Astrocyte (in vitro differentiated cells and primary cell): Measurements from ENCODE around the gene HSFX4. TPM values are rescaled to one million over a fixed set of nuclear protein-coding genes. Genes with fewer than 3 reads are reported as not detected.

Experiments used
- DNase-seq: peaks from one replicate; pipeline ENCODE4 v3.0.0-alpha.2; 2010; ENCODE audit warnings: low read depth
- FAIRE-seq: peaks from 2 replicates; lab custom pipeline; 2011; peaks lifted over from hg19 to GRCh38; lab: Jason Lieb, UNC
- H2AFZ ChIP-seq: 2 replicates; pipeline ENCODE4 v1.6.0; 2012; ENCODE audit warnings: low read depth, low read length, inconsistent platforms
- H3K27ac ChIP-seq: 2 replicates; pipeline ENCODE4 v1.5.1; 2011; ENCODE audit warnings: low read depth, low read length, inconsistent platforms
- H3K27me3 ChIP-seq: 2 replicates; pipeline ENCODE4 v1.6.0; 2011; ENCODE audit warnings: low read length, inconsistent platforms; ENCODE audit not compliant: insufficient read depth
- H3K36me3 ChIP-seq: 2 replicates; pipeline ENCODE4 v1.5.1; 2011; ENCODE audit warnings: low read length, inconsistent platforms; ENCODE audit not compliant: insufficient read depth
- H3K4me1 ChIP-seq: 2 replicates; pipeline ENCODE4 v1.5.1; 2011; ENCODE audit warnings: low read length, inconsistent platforms; ENCODE audit not compliant: insufficient read depth
- H3K4me2 ChIP-seq: 2 replicates; pipeline ENCODE4 v1.6.0; 2012; ENCODE audit warnings: low read length, inconsistent platforms
- H3K4me3 ChIP-seq: 2 replicates; pipeline ENCODE4 v1.5.1; 2011; ENCODE audit warnings: low read depth, mild to moderate bottlenecking, low read length, inconsistent platforms; ENCODE audit not compliant: insufficient read depth
- H3K79me2 ChIP-seq: 2 replicates; pipeline ENCODE4 v1.6.0; 2012; ENCODE audit warnings: mild to moderate bottlenecking, low read length, inconsistent platforms; ENCODE audit not compliant: insufficient read depth
- H3K9ac ChIP-seq: 2 replicates; pipeline ENCODE4 v1.6.0; 2012; ENCODE audit warnings: mild to moderate bottlenecking, low read length, inconsistent platforms
- H3K9me3 ChIP-seq: 2 replicates; pipeline ENCODE4 v1.5.1; 2012; ENCODE audit warnings: low read depth, mild to moderate bottlenecking, low read length, inconsistent platforms; ENCODE audit not compliant: insufficient read depth
- H4K20me1 ChIP-seq: 2 replicates; pipeline ENCODE4 v1.6.0; 2012; ENCODE audit warnings: low read length, inconsistent platforms; ENCODE audit not compliant: insufficient read depth
- H3K27ac Mint-ChIP-seq: one replicate; pipeline ENCODE4 v1.8.0; 2021; ENCODE audit warnings: mild to moderate bottlenecking, mixed read lengths; ENCODE audit not compliant: unreplicated experiment
- H3K27me3 Mint-ChIP-seq: one replicate; pipeline ENCODE4 v1.8.0; 2021; ENCODE audit warnings: low read depth, mixed read lengths; ENCODE audit not compliant: unreplicated experiment
- H3K36me3 Mint-ChIP-seq: one replicate; pipeline ENCODE4 v1.8.0; 2021; ENCODE audit warnings: low read depth, mixed read lengths; ENCODE audit not compliant: unreplicated experiment
- H3K4me1 Mint-ChIP-seq: one replicate; pipeline ENCODE4 v1.8.0; 2021; ENCODE audit warnings: low read depth, mixed read lengths; ENCODE audit not compliant: unreplicated experiment
- H3K4me3 Mint-ChIP-seq: one replicate; pipeline ENCODE4 v1.8.0; 2021; ENCODE audit warnings: mild to moderate bottlenecking, moderate library complexity, mixed read lengths; ENCODE audit not compliant: unreplicated experiment
- H3K9me3 Mint-ChIP-seq: one replicate; pipeline ENCODE4 v1.8.0; 2021; ENCODE audit warnings: mild to moderate bottlenecking, mixed read lengths; ENCODE audit not compliant: unreplicated experiment
- EZH2 ChIP-seq: IDR thresholded peaks from 2 replicates; pipeline ENCODE4 v1.6.1; 2012; ENCODE audit warnings: mild to moderate bottlenecking, low read length, inconsistent platforms; ENCODE audit not compliant: insufficient read depth
- total RNA-seq: library from RNA; stranded (reverse); gene quantifications from 2 replicates; pipeline ENCODE4 v1.2.1, GENCODE V29; 2021
- TF ChIP-seq, protein P1 (sequence below): IDR thresholded peaks from 2 replicates; pipeline ENCODE4 v1.5.1; 2011; ENCODE audit warnings: low read depth, mild to moderate bottlenecking, inconsistent platforms, low read length, moderate library complexity; ENCODE audit not compliant: insufficient read depth

The HSFX4 gene
- total RNA-seq, 1 donor from 2014 or later = not detected

DNA sequence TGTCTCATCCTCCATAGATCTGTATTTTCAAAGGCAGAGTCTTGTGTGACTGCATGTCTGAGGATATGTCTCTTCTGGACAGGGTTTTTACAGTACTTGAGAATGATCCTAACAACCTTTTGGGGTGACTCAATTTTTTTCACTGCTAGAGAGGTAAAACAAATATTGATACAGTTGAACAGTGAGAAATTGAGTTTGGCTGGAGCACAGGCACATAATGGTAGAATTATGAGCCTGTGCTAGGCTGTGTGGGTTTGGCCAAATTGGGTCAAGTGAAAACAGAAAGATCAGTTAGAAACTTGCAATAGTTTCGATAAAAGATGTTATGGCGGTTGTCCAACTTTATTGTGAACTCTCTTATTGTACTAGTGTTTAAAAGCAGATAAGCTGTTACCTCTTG is 32.2 kb downstream of the HSFX4 start:
- H3K9me3 Mint-ChIP-seq = no peaks in the 10 kb centered on the region

DNA sequence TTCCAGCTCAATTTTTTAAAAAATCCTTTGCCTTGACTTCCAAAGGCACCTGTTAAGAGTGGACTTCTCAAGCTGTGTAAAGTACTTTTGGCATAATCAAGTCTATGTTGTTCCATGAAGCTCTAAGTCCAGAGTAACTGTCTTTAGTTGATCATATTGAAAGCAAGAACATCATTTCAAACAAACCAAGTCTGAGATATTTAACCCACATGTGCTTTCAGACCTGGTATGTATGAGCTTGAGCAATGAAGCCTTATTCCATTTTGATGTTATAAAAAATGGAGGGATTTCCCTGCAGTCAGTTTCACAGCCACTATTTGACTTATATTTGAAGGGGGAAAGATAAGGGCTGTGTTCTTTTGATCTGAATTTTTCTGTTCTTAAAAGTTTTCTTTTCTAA is 32.6 kb downstream of the HSFX4 start:
- Histone ChIP-seq H3K27me3 (no peaks in the 10 kb centered on the region), H3K79me2 (no peaks in the 10 kb centered on the region), H2AFZ (no peak overlapping the region), H4K20me1 (no peaks in the 10 kb centered on the region), H3K9me3 (no peaks in the 10 kb centered on the region), H3K36me3 (no peaks in the 10 kb centered on the region), H3K9ac (no peak overlapping the region), H3K27ac (no peak overlapping the region), H3K4me3 (no peak overlapping the region), H3K4me1 (no peaks in the 10 kb centered on the region), H3K4me2 (no peak overlapping the region)
- Mint-ChIP-seq H3K4me3 (no peak overlapping the region), H3K27ac (no peak overlapping the region), H3K27me3 (no peaks in the 10 kb centered on the region), H3K36me3 (no peaks in the 10 kb centered on the region), H3K4me1 (peaks cover 5% of the 10 kb centered on the region), H3K9me3 (no peaks in the 10 kb centered on the region)
- TF ChIP-seq, protein P1, sequence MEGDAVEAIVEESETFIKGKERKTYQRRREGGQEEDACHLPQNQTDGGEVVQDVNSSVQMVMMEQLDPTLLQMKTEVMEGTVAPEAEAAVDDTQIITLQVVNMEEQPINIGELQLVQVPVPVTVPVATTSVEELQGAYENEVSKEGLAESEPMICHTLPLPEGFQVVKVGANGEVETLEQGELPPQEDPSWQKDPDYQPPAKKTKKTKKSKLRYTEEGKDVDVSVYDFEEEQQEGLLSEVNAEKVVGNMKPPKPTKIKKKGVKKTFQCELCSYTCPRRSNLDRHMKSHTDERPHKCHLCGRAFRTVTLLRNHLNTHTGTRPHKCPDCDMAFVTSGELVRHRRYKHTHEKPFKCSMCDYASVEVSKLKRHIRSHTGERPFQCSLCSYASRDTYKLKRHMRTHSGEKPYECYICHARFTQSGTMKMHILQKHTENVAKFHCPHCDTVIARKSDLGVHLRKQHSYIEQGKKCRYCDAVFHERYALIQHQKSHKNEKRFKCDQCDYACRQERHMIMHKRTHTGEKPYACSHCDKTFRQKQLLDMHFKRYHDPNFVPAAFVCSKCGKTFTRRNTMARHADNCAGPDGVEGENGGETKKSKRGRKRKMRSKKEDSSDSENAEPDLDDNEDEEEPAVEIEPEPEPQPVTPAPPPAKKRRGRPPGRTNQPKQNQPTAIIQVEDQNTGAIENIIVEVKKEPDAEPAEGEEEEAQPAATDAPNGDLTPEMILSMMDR = no peak
- no peak for TF ChIP-seq EZH2
- FAIRE-seq (peak; percentile 92), DNase-seq (no peak)

More for the DNA sequence above, 32.2 kb downstream of the HSFX4 start:
- DNase-seq (no peak), FAIRE-seq (peak; percentile 76)
- Histone ChIP-seq H3K4me3 (no peak overlapping the region), H3K4me2 (no peak overlapping the region), H3K9me3 (no peaks in the 10 kb centered on the region), H3K79me2 (no peaks in the 10 kb centered on the region), H3K27me3 (no peaks in the 10 kb centered on the region), H3K4me1 (no peaks in the 10 kb centered on the region), H3K9ac (no peak overlapping the region), H3K36me3 (no peaks in the 10 kb centered on the region), H3K27ac (no peak overlapping the region), H2AFZ (no peak overlapping the region), H4K20me1 (no peaks in the 10 kb centered on the region)
- H3K4me1 Mint-ChIP-seq = peaks cover 5% of the 10 kb centered on the region
- TF ChIP-seq EZH2 = no peak
- TF ChIP-seq, protein P1 = no peak
- H3K36me3 Mint-ChIP-seq = no peaks in the 10 kb centered on the region
- H3K27ac Mint-ChIP-seq = no peak overlapping the region
- no peak overlapping the region for H3K4me3 Mint-ChIP-seq
- no peaks in the 10 kb centered on the region for H3K27me3 Mint-ChIP-seq

DNA sequence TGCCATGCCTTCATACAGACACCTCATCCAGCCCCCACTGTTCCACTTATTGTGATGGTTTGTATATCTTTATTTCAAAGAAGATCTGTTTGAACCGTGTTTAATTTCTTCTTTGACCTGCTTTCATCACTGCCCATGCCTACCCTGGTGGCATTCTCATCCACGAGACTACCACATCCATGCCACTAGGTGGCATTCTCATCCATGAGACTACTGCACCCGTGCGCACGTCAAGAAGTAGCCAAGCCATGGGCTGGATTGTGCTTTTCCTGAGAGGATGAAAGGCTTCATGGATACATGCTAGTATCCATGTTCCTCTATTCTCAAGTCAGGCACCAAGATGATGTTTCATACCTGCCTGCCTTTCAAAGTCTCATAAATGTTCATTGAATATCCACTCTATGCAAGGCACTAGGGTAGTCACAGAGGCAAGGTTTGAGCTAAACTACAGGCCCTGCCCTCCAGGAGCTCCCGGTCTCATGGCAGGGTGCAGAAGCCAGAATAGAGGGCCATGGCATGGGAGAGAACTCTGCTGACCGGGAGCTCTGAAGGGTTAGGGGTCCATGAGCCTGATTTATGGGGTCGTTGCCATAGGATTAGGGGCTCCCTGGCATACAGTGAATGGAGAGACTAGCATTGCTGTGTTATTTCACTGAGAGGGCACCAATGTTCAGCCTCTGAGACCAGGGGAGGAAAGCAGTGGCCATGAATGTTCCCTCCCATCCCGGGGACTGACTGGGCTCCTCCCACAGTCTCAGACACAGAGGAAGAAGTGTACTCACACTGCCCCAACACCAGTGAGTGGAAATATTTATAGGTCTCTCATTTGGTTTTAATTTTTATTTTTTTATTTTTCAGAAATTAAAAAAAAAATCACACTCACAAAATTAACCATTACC is 33.7 kb downstream of the HSFX4 start:
- TF ChIP-seq, protein P1 = peak; percentile 64
- no peak for TF ChIP-seq EZH2
- Mint-ChIP-seq H3K9me3 (no peaks in the 10 kb centered on the region), H3K27ac (peak overlapping the region; percentile 75), H3K27me3 (no peaks in the 10 kb centered on the region), H3K4me1 (peaks cover 5% of the 10 kb centered on the region), H3K36me3 (no peaks in the 10 kb centered on the region), H3K4me3 (no peak overlapping the region)
- Histone ChIP-seq H3K27me3 (no peaks in the 10 kb centered on the region), H3K9ac (no peak overlapping the region), H3K27ac (no peak overlapping the region), H3K4me2 (no peak overlapping the region), H4K20me1 (no peaks in the 10 kb centered on the region), H2AFZ (no peak overlapping the region), H3K79me2 (no peaks in the 10 kb centered on the region), H3K9me3 (no peaks in the 10 kb centered on the region), H3K36me3 (no peaks in the 10 kb centered on the region), H3K4me3 (no peak overlapping the region), H3K4me1 (no peaks in the 10 kb centered on the region)
- DNase-seq = peak; percentile 26
- peak; percentile 96 for FAIRE-seq
